DND-41 (cell line): ENCODE data around the gene EIF2B2.

Source experiments
- CTCF ChIP-seq: IDR thresholded peaks from 2 replicates; pipeline ENCODE4 v1.5.1; 2012; ENCODE audit warnings: borderline replicate concordance, low read length, moderate library complexity, mild to moderate bottlenecking; ENCODE audit not compliant: poor library complexity, severe bottlenecking; ENCODE audit errors: extremely low read depth
- EZH2 ChIP-seq: IDR thresholded peaks from 3 replicates; pipeline ENCODE4 v1.6.1; 2012; ENCODE audit warnings: borderline replicate concordance, low read depth, mild to moderate bottlenecking, moderate library complexity, low read length, inconsistent platforms; ENCODE audit not compliant: severe bottlenecking

DNA sequence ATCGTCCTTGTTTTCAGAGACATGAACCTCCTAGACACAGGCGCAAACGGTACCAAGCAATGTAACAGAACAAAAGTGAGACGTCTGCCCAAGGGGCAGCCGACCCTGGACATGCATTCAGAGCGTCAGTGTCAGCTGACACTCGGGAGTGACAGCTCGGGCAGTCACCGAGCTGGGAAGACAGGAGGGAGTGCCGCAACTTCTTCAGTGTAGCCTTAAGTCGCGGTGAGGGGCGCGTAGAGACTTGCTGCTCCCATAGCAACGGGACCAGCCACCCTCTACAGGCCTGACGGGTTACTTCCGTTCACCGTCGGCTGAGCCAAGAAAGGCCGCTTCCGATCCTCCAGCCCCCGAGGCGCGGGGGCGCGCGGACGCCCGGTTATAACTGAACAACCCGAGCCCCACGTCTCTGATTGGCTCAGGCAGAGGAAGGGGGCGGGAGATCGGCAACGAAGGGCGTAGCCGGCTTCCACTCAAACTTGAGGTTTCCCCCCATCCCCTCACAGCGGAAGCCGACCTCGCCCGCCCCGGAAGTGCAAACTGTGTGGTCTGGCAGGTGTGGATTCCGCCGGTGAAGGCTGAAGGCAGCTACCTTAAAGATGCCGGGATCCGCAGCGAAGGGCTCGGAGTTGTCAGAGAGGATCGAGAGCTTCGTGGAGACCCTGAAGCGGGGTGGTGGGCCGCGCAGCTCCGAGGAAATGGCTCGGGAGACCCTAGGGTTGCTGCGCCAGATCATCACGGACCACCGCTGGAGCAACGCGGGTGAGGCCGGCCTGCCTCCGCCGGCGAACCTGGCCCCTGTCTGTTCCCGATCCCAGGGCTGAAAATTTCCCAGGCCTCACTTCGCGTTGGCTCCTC is at the start of gene EIF2B2:
- TF ChIP-seq CTCF = peak; percentile 18
- no peak for TF ChIP-seq EZH2
